ENCODE measurements around the gene MTHFD2.
A peak's percentile ranks its signal among the peaks of the same experiment; 100 is the strongest.

Gene MTHFD2

DNA sequence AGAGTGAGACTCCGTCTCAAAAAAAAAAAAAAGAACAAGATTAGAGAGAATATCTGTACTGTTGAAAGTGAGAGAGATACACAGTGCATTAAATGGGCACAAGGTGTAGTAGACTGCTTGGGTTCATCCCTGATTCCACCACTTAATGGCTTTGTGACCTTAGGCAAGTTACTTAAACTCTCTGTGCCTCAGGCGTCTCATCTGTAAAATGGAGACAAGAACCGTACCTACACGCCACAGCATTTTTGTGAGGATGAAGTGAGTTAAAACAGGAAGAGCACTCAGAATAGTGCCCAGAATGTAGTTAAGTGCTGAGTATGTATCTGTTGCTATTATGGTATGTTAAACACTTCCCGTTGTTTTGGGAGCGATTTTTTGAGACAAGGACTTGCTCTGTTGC is 64.3 kb downstream of the MTHFD2 start:
- no peak for DNase-seq (ENCODE audit: low read depth in 2 of 2)

DNA sequence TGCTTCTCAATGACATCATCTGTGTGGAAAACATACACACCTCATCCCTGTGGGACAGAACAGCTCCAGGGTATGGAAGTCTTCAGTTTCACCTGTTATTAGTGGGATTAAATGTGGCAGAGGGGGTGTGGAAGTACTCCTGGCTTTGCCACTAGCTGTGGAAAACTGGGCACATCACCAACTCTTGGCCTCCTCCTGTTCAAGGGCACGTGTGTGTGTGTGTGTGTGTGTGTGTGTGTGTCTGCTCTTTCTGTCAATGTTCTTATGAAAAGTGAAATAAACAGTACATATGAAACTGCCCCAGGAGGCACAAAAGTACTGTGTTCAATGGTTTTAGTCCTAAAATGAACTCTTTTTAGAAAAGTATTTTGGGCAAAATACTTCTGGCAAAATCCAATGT is 65.9 kb downstream of the MTHFD2 start:
- no peak for DNase-seq (ENCODE audit: low read depth in 2 of 2)

GRCh38 chr2:74267068-74267467 is 68.7 kb downstream of the MTHFD2 start:
- peak in 1 of 2 experiments; percentile 31 for DNase-seq (ENCODE audit: low read depth in 2 of 2)
